GM21619 (cell line): ENCODE data around the gene MCOLN2.
"Not testable (repeated sequence)": the region's sequence is repeated elsewhere in the genome, so short reads cannot be mapped to it uniquely, and the experiment has no call there.

Experiments used
- ATAC-seq: cut with Tn5 transposase; IDR thresholded peaks from one replicate; pipeline ENCODE4 v1.9.1; 2021; ENCODE audit not compliant: unreplicated experiment

MCOLN2 gene

DNA sequence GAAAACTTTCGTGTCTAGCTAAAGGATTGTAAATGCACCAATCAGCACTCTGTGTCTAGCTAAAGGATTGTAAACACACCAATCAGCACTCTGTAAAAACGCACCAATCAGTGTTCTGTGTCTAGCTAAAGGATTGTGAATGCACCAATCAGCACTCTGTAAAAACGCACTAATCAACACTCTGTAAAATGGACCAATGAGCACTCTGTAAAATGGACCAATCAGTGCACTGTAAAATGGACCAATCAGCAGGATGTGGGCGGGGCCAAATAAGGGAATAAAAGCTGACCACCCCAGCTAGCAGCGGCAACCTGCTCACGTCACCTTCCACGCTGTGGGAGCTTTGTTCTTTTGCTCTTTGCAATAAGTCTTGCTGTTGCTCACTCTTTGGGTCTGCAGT is 94.2 kb downstream of the MCOLN2 start:
- ATAC-seq = not testable (repeated sequence)

DNA sequence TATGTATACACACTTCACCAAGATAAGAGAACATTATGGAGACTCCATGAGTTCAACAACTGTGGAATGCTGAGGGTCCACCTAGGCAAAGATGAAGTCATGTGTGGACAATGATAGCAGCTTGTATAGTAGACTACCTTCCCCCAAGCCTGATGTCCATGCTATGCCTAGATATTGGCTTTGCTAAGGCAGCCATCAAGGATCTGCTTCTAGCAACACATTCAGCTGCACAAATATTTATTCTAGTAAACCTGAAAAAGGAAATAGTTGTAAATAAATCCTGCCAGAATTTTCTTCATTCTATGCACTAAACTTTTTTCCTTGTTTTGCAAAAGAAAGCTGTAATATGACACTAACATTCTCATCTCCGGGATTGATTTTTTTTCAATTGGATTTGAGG is 96.9 kb downstream of the MCOLN2 start:
- no peak for ATAC-seq

DNA sequence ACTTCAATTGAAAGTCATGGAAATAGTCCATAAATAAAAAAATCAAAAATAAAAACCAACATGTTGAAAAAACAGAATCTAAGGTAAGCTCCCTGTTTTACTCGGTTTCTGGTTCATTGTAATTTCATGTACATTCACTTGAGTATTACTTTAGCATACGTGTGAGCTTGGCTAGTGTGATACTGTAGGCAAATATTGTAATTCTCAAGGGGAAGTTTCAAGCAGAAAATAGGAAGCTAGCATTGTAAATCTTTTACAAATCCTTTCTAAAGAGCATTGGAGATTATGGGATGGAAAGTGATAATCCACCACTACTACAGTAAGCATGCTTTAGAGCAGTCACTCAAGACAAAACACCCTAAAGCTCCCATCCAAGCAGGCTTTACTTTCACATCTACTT is 100.6 kb downstream of the MCOLN2 start:
- ATAC-seq = peak; percentile 41

DNA sequence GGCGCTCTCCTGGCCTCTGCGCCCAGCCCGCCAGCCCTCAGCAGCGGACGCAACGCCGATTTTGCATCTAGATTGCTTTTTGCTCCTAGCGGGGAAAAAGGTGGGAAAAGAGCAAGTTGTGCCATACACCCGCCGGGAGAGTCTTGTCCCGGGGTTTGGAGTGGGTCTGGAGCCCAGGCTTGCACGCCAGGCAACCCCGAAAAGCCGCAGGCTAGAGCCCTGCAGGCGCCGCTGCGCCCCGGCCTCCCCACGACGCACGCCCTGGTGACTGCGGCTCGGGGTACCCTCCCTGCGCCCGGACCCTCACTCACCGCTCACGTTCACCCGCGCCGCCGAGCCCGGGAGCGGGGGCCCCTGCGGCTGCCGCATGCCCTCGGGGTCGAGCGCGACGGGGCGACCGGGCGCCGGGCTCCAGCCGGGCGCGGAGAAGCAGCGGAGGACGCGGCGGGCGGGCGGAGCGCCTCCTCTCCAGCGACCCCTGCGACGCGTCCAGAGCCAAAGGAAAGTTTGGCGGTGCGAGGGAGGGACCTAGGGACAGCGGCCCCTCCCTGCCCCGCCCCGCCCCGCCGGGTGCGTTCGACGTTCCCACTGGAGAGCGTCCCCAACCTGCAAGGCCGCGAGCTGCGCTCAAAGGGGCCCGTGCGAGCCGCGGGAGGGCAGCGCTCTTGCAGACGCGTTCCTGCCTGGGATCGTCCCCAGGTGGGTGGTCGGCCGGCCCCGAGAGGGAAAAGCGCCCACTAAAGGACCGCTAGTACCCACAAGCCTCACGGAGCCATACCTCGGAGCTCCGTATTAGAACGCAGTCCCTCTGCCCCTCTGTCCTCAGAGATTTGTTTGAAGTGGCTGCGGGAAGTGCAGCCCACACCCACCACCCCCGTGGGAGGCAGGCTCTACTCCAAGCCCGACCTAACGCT is 104.0 kb downstream of the MCOLN2 start, which contains the start of gene LPAR3:
Gene LPAR3, minus strand, starts transcription at position 502 of the 914 bp plus-strand sequence. CDS start 27,086 bp downstream, outside the sequence.
- no peak for ATAC-seq

DNA sequence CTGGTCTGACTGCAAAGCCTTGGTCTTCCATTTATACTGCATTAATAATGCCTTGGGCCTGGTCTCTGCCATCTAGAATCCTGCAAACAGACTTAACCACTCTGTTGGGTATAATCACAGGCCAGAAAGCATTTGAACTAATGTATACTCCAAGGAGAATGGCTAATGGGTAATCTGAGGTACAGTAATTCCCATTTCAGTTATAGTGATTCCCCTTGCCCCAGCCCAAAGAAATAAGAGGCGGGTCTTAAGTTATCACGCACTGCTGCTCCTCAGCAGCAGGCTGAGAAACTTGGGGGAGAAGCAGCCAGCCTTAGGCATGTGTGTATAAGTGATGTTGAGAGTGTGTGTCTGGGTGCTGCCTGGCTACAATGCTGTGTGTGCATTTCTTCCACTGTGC is 106.3 kb downstream of the MCOLN2 start:
- ATAC-seq = no peak

DNA sequence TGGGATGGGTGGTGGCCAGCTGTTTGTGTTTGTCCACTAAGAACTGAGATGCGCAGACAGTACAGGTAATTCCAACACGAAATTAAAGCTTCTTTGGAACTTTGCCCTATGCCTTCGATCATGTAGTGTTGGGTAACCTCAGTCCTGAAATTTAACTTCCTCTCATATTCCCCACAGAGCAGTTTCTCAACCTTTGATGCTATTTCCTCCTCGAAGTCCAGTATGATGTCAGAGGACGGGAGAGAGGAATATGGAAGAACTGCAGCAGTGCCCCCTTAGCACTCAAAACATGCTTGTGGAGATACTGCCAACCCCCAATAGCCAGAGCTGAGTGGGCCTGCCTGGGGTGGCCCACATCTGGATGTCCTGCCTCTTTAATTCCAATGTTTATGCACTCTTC is 107.5 kb downstream of the MCOLN2 start:
- ATAC-seq = no peak

DNA sequence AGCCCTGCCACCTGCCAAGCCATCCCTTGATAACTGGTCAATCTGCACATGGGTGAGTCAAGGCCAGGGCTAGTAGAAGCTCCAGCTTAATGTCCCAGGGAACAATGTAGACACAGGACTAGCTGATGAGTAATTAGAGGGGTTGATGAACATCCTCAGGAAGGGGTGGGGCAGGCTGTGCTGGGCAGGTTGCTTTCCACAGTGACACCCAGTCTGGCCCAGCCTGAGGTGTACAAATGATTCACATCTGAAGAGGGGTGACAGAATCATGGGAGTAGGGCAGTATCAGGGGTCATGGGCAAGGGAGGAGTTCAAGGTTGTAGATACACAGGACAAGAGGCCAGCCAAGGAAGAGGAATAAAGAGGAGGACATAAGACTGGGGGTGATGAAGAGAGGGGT is 108.2 kb downstream of the MCOLN2 start:
- no peak for ATAC-seq

DNA sequence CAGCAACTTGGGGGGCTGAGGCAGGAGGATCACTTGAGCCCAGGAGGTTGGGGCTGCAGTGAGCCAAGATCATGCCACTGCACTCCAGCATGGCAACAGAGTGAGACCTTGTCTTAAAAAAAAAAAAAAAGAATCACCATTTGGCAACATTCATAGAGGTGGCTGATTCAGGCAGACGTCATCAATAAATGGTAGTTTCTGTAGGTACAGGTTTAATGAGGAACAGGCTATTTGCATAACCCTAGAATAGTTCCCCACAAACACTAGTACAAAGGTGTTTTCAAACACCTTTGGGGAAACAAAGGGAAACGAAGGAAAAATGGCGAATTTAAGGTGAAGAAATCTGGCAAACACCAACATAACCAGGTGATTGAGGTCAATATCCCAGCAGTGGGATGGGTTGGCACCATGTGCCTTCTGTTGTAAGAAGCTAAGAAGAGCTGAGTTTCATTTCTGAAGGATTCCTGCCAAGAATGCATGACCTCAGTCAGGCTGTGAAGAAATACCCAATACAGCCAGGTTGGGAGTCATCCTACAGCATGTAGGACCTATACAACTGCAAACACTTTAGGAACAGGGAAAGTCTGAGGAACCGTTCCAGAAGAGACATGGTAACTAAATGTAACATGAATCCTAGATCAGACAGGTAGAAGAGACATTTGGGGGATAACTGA is 109.5 kb downstream of the MCOLN2 start:
- no peak for ATAC-seq

DNA sequence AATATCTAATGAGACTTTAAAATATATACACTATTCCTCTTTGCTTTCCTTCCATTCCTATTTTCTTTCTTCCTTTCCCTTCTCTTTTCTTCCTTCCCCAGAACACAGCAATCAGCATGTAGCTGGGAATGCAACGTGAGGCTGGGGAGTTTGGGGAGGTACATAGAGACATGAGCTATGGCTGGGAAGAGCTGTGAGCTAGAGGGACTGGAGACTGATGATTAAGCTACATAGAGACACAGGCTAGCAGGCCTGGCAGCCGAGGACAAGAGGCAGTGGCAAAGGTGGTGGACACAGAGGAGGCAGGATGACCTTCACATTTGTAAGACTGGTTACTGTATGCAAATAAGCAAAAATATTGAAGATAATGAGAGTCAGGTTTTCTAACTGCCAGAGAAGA is 111.4 kb downstream of the MCOLN2 start:
- ATAC-seq = no peak

DNA sequence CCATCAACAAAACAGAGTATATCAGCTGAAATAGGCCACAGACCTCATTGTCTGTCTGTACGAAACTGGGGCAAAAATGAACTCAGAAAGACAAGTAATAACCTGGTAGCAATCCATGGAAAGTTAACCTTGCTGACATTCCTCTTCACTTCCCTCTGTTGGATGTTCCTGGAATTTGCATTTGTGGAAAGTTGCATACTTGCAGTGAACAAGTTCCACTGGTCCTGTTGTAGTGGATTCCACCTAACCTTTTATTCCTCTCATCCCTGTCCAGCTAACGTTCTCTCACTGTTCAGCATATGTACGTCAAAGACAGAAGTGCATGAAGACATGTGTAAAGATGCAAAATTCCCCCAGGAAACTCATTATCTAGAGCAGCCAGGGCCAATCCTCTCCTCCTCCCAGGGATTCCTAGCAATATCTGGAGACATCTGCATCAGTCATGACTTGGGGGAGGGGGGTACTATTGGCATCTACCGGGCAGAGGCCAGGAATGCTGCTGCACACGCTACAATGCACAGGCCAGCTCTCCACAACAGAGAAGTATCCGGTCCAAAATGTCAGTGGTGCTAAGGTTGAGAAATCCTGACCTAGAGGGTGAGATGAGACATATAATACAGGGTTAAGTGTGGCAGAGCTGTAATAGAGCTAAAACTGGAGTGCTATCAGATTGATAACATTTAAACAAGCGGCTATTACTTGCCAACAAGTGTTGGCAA is 112.1 kb downstream of the MCOLN2 start:
- no peak for ATAC-seq

DNA sequence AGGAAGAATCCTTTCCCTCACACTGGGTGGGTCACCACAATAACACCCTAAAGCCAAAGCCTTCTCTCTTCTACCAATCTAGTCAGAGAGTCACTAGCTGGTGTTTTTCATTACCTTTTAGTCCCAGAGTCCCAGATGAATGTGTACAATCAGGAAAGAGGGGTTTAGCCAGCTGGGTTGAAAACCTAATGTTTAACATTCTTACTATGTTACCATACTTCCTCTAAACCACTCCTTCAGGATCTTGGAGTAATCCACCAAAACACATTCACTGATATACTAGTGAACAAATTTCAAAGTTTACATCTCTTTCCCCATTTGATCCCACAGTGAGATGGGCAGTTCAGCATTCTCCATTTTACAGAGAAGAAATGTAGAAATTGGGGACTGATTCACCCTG is 113.6 kb downstream of the MCOLN2 start:
- ATAC-seq = no peak

DNA sequence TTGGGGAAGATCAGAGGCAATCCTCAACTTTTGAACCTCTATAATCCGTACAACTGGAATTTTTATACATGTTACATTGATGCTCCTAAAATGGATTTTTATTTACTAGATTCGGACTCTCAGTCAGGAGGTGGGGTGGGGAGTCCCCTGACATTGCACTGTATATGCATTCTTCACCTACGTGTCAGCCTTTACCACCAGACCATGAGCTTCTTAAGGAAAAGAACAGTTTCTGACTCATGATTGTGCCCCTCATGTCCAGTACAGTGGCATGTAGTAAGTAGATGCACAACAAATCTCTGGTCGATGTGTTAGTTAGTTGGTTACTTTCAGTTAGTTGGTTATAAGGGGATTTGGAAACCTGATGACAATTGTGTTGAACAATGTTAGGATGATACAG is 119.3 kb downstream of the MCOLN2 start:
- ATAC-seq = no peak

DNA sequence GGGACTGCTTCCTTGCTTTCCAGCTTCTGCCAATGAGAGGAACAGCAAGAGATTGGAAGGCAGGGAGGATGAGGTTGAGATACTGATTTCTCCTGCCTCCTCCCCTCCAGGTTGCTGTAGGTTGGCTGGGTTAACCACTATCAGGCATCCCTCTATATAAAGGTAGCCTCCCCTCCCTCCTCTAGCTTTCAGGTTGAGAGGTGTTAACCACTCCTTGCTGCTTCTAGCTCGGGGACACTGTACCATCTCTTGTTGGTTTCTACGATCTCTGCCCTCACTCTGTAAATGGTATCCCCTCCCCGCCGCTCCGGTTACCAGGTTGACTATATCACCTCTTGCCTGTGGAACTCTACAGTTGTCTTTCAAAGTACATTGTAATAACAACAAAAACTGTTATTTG is 120.6 kb downstream of the MCOLN2 start:
- ATAC-seq = no peak
